RWPE2 (cell line): ENCODE data around the gene EXOC3L1.
A peak's percentile ranks its signal among the peaks of the same experiment; 100 is the strongest.

ENCODE experiments used
- ATAC-seq: fragments of 200-7000 bp; cut with Tn5 transposase; 3 replicates; pipeline ENCODE4 v1.9.1; 2021; ENCODE audit warnings: low read depth
- DNase-seq: peaks from one replicate; pipeline ENCODE4 v3.0.0-alpha.2; 2020; ENCODE audit warnings: low spot score
- H3K27ac ChIP-seq: fragments of 450-650 bp; 2 replicates; pipeline ENCODE4 v1.5.1; 2017; ENCODE audit warnings: mild to moderate bottlenecking; ENCODE audit not compliant: poor library complexity, severe bottlenecking
- H3K27me3 ChIP-seq: fragments of 250-450 bp; sonication (Bioruptor Pico); 2 replicates; pipeline ENCODE4 v1.5.1; 2021; ENCODE audit warnings: mild to moderate bottlenecking, moderate library complexity; ENCODE audit not compliant: insufficient read depth, poor library complexity, severe bottlenecking
- H3K36me3 ChIP-seq: fragments of 250-450 bp; sonication (Bioruptor Pico); 2 replicates; pipeline ENCODE4 v1.5.1; 2020; ENCODE audit warnings: low read depth, mild to moderate bottlenecking, moderate library complexity
- H3K4me1 ChIP-seq: fragments of 250-450 bp; sonication (Bioruptor Pico); 2 replicates; pipeline ENCODE4 v1.5.1; 2021; ENCODE audit warnings: mild to moderate bottlenecking, moderate library complexity; ENCODE audit not compliant: insufficient read depth, poor library complexity, severe bottlenecking
- H3K4me3 ChIP-seq: fragments of 250-450 bp; sonication (Bioruptor Pico); 2 replicates; pipeline ENCODE4 v1.5.1; 2021; ENCODE audit warnings: mild to moderate bottlenecking, moderate library complexity; ENCODE audit not compliant: severe bottlenecking
- H3K9me3 ChIP-seq: fragments of 250-450 bp; sonication (Bioruptor Pico); 2 replicates; pipeline ENCODE4 v1.5.1; 2021; ENCODE audit warnings: mild to moderate bottlenecking, moderate library complexity; ENCODE audit not compliant: severe bottlenecking
- CTCF ChIP-seq: fragments of 450-650 bp; IDR thresholded peaks from one replicate; pipeline ENCODE4 v1.5.1; 2017; ENCODE audit warnings: mild to moderate bottlenecking, moderate library complexity; ENCODE audit not compliant: poor library complexity, severe bottlenecking

Gene EXOC3L1

GRCh38 chr16:67190041-67190440 lies at the start of gene EXOC3L1:
EXOC3L1 (minus strand) TSS chr16:67190136; CDS start chr16:67189676, 460 bp downstream.
- Histone ChIP-seq H3K9me3 (no peaks in the 10 kb centered on the region), H3K4me3 (no peak within 1 kb of the TSS), H3K36me3 (peaks cover 24% of the 10 kb centered on the region), H3K27ac (no peak within 1 kb of the TSS), H3K27me3 (no peaks in the 10 kb centered on the region), H3K4me1 (peaks cover 8% of the 10 kb centered on the region)
- no peak for ATAC-seq
- DNase-seq = no peak
- TF ChIP-seq CTCF = no peak

- H3K9me3 ChIP-seq = no peaks in the 10 kb centered on the region
- peaks cover 72% of the 10 kb centered on the region for H3K36me3 ChIP-seq
- peaks cover 40% of the 10 kb centered on the region for H3K4me1 ChIP-seq
- no peak for ATAC-seq
- H3K27me3 ChIP-seq = no peaks in the 10 kb centered on the region
- no peak overlapping the region for H3K4me3 ChIP-seq
- DNase-seq = no peak
- TF ChIP-seq CTCF = no peak
- H3K27ac ChIP-seq = no peak overlapping the region
These were observed 49.0 kb upstream of the EXOC3L1 start for GRCh38 chr16:67238806-67239470.

- no peak for ATAC-seq
- H3K36me3 ChIP-seq = peaks cover 77% of the 10 kb centered on the region
- H3K27me3 ChIP-seq = no peaks in the 10 kb centered on the region
These were observed 48.3 kb upstream of the EXOC3L1 start for GRCh38 chr16:67238278-67238575.

GRCh38 chr16:67237396-67238277 lies 47.7 kb upstream of the EXOC3L1 start:
- no peak overlapping the region for H3K27ac ChIP-seq
- H3K36me3 ChIP-seq = peaks cover 82% of the 10 kb centered on the region
- no peaks in the 10 kb centered on the region for H3K27me3 ChIP-seq
- no peak overlapping the region for H3K4me3 ChIP-seq
- TF ChIP-seq CTCF = no peak
- no peaks in the 10 kb centered on the region for H3K9me3 ChIP-seq
- ATAC-seq (no peak), DNase-seq (peak; percentile 67)
- peaks cover 27% of the 10 kb centered on the region for H3K4me1 ChIP-seq

More at GRCh38 chr16:67238278-67238575, 48.3 kb upstream of the EXOC3L1 start:
- no peak overlapping the region for H3K4me3 ChIP-seq
- DNase-seq = no peak
- H3K4me1 ChIP-seq = peaks cover 32% of the 10 kb centered on the region
- H3K9me3 ChIP-seq = no peaks in the 10 kb centered on the region
- H3K27ac ChIP-seq = no peak overlapping the region
- no peak for TF ChIP-seq CTCF
